Measurements from ENCODE around the gene HS1BP3. TPM values are rescaled to one million over a fixed set of nuclear protein-coding genes. Genes with fewer than 3 reads are reported as not detected.

HS1BP3 gene
- total RNA-seq, 1 donor from 2014 or later = 33.2 TPM

- Mint-ChIP-seq H3K27me3 (ENCODE audit: low read depth) (no peaks in the 10 kb centered on the region), H3K36me3 (ENCODE audit: low read depth) (no peaks in the 10 kb centered on the region), H3K27ac (ENCODE audit: unreplicated experiment) (no peak overlapping the region), H3K4me1 (ENCODE audit: low read depth) (peaks cover 52% of the 10 kb centered on the region), H3K4me3 (ENCODE audit: unreplicated experiment) (no peak overlapping the region), H3K9me3 (ENCODE audit: low read depth) (no peaks in the 10 kb centered on the region)
- no peak for DNase-seq (ENCODE audit: low spot score)
- TF ChIP-seq CTCF (IDR thresholded peaks at IDR 0.05) = no peak
These were observed 74.8 kb downstream of the HS1BP3 start for GRCh38 chr2:20575935-20576597.

GRCh38 chr2:20575414-20575813, 75.5 kb downstream of the HS1BP3 start:
- H3K27ac Mint-ChIP-seq (ENCODE audit: unreplicated experiment) = no peak overlapping the region
- no peak for DNase-seq (ENCODE audit: low spot score)
- no peak overlapping the region for H3K4me3 Mint-ChIP-seq (ENCODE audit: unreplicated experiment)
- no peaks in the 10 kb centered on the region for H3K27me3 Mint-ChIP-seq (ENCODE audit: low read depth)
- no peaks in the 10 kb centered on the region for H3K36me3 Mint-ChIP-seq (ENCODE audit: low read depth)
- no peak for TF ChIP-seq CTCF (IDR thresholded peaks at IDR 0.05)
- H3K9me3 Mint-ChIP-seq (ENCODE audit: low read depth) = no peaks in the 10 kb centered on the region
- peaks cover 45% of the 10 kb centered on the region for H3K4me1 Mint-ChIP-seq (ENCODE audit: low read depth)

- Mint-ChIP-seq H3K9me3 (ENCODE audit: low read depth) (no peaks in the 10 kb centered on the region), H3K4me3 (ENCODE audit: unreplicated experiment) (no peak overlapping the region), H3K36me3 (ENCODE audit: low read depth) (no peaks in the 10 kb centered on the region), H3K27ac (ENCODE audit: unreplicated experiment) (no peak overlapping the region), H3K27me3 (ENCODE audit: low read depth) (no peaks in the 10 kb centered on the region), H3K4me1 (ENCODE audit: low read depth) (peaks cover 43% of the 10 kb centered on the region)
- no peak for DNase-seq (ENCODE audit: low spot score)
- no peak for TF ChIP-seq CTCF (IDR thresholded peaks at IDR 0.05)
These were observed 76.0 kb downstream of the HS1BP3 start for GRCh38 chr2:20574930-20575329.

DNA sequence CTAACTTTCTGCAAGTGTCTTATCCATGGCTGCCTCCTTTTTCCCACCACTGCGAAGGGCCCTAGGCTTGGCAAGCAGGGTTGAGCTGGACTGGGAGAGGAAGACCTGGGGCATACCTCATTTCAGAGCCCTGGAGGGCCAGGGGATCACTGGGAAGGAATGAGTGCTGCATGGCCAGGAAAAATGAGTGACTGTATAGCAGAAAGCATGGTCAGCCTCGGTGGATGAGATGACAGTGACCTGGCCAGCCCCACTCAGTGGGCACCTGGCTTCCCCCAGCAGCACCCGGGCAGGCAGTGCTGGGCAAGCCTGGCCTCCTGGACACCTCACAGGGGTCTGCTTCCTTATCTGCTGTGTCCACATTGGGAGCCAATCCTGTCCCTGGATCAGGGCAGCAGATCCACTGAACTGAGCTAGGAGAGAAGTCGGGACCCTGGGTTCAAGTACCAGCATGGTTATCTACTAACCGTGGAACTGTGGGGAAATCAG, 76.4 kb downstream of the HS1BP3 start:
- no peaks in the 10 kb centered on the region for H3K9me3 Mint-ChIP-seq (ENCODE audit: low read depth)
- H3K36me3 Mint-ChIP-seq (ENCODE audit: low read depth) = no peaks in the 10 kb centered on the region
- TF ChIP-seq CTCF (IDR thresholded peaks at IDR 0.05) = no peak
- DNase-seq (ENCODE audit: low spot score) = no peak
- no peak overlapping the region for H3K4me3 Mint-ChIP-seq (ENCODE audit: unreplicated experiment)
- H3K4me1 Mint-ChIP-seq (ENCODE audit: low read depth) = peaks cover 43% of the 10 kb centered on the region
- no peaks in the 10 kb centered on the region for H3K27me3 Mint-ChIP-seq (ENCODE audit: low read depth)
- no peak overlapping the region for H3K27ac Mint-ChIP-seq (ENCODE audit: unreplicated experiment)

DNA sequence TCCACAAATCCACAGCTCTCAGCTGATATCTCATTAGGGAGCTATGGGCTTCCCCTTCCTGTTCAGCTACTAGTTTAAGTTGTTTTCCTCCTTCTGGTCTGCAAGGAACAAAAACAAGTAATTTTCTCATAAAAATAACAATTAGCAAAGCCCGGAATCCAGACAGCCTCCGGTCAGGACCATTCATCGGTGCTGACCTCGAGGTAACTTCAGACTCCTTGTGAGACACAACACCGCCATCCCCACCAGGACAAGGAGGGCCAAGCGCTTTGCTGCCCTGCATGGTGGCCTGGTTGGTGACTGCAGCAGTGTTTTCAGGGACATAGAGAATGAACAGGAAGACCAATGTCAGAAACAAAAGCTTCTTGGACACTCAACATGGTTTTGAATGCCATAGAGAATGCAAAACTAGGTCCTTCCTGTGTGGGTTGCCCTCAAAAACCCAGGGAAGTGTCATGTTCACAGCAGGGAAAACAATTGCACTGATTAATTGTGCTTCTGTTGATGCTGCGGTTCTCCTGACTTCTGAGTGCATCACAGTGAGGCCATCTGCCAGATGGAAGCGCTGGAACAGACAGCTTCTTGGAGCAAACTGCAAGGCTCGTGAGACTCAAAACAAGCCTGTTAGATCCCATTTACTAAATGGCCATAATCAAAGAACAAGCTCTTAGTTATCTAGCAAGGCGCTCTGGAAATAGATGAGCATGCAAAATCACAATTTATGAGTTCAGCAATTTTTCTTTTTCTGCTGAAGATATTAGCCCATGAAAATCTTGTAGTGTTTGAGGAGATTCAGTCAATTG, 77.1 kb downstream of the HS1BP3 start:
- H3K4me3 Mint-ChIP-seq (ENCODE audit: unreplicated experiment) = no peak overlapping the region
- peaks cover 43% of the 10 kb centered on the region for H3K4me1 Mint-ChIP-seq (ENCODE audit: low read depth)
- no peaks in the 10 kb centered on the region for H3K9me3 Mint-ChIP-seq (ENCODE audit: low read depth)
- no peak for DNase-seq (ENCODE audit: low spot score)
- no peak for TF ChIP-seq CTCF (IDR thresholded peaks at IDR 0.05)
- no peak overlapping the region for H3K27ac Mint-ChIP-seq (ENCODE audit: unreplicated experiment)
- no peaks in the 10 kb centered on the region for H3K36me3 Mint-ChIP-seq (ENCODE audit: low read depth)
- no peaks in the 10 kb centered on the region for H3K27me3 Mint-ChIP-seq (ENCODE audit: low read depth)
